Activated naive CD4-positive, alpha-beta T cell (primary cell): ENCODE measurements around the gene ARID1B.
"Not testable (repeated sequence)": the region's sequence is repeated elsewhere in the genome, so short reads cannot be mapped to it uniquely, and the experiment has no call there.

Source experiments
- DNase-seq, 4 experiments: peaks; one replicate each; lab custom pipeline; 2025; lab: John Stamatoyannopoulos, UW

The ARID1B gene

DNA sequence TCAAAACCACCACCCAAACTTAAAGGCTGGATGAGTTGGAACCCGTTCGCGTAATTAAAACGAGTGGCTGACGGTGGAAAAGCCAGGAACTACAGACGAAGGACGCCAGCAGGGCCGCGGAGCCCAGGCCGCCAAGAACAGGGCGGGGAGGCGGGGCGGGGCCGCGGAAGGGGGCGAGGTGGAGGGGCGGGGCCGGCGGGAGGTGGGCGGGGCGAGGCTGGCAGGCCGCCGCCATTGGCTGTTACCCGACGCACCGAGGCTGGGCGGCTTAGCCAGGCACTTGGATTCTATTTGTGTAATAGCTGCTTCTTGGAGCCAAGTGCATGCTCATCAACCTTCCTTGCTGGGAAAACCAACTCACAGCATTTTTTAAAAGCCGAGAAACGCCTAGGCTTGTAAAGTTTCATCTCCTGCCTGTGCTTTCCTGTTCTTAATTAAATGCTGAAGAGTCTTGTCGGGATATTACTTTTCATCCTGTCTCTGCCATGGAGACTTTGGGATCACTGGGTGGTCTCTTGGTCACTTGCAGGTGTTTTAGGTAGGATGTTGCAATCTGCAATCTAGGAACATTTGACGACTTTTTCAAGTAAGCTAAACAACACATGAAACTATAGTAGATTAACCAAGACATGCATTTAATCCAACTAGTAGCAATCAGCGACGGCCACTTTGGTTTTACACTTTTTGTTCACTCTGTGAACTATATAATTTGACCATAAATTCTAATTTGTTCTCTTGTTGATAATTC is 245.0 kb downstream of the ARID1B start:
- DNase-seq: peak; percentile 58 to 87 (median 77)

DNA sequence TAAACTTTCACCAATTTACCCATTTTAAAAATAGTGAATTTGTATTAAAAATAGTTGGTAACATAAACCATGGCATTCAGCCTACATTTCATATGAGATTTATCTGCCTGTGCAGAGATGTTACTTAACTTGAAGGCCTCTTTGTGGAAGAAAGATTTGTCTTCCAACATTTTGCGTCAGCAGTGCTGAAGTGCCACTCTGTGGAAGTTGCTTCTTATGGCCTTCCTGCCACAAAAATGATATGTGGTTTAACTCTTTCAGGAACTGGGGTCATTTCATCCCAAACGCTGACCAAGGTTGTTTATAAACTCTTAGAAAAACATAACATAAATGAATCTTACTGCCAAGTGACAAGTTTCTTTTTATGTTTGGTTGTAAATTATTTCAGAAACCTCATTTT is 246.8 kb downstream of the ARID1B start:
- DNase-seq: no peak

GRCh38 chr6:157024745-157025144 is 247.6 kb downstream of the ARID1B start:
- DNase-seq: no peak

DNA sequence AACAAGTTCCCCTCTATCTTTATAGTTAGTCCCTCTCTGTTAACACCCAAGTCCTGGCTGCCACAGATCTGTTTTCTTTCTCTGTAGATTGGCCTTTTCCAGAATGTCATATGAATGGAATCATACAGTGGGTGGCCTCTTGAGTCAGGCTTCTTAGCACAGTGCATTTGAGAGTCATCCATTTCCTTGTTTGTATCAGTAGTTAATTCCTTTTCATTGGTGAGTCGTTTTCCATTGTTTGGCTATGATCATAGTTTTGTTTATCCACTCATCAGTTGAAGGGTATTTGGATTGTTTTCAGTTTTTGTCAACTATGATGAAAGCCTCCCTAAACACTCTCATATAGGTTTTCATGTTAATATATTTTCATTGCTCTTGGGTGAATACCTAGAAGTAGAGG is 248.3 kb downstream of the ARID1B start:
- no peak for DNase-seq

GRCh38 chr6:157029980-157030690 is 253.0 kb downstream of the ARID1B start:
- no peak for DNase-seq

DNA sequence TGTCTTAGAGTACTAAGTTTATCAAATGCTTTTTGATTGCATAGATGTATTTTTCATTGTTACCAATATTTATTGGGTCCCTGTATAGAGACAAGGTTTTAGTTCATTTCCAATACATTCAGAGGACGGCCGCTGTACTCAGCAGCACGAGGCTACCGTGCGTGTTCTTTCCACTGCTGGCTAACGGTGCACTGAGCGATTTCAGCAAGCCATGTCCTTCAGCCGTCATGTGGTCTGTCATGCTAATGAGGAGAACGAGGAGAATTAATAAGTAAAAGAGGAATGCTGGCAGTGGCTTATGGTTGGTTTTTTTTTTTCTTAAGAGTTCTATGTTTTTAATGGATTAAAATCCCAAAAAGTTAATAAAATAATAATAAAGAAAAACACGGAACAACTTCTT is 253.6 kb downstream of the ARID1B start:
- no peak for DNase-seq

GRCh38 chr6:157032923-157033322 is 255.7 kb downstream of the ARID1B start:
- no peak for DNase-seq

DNA sequence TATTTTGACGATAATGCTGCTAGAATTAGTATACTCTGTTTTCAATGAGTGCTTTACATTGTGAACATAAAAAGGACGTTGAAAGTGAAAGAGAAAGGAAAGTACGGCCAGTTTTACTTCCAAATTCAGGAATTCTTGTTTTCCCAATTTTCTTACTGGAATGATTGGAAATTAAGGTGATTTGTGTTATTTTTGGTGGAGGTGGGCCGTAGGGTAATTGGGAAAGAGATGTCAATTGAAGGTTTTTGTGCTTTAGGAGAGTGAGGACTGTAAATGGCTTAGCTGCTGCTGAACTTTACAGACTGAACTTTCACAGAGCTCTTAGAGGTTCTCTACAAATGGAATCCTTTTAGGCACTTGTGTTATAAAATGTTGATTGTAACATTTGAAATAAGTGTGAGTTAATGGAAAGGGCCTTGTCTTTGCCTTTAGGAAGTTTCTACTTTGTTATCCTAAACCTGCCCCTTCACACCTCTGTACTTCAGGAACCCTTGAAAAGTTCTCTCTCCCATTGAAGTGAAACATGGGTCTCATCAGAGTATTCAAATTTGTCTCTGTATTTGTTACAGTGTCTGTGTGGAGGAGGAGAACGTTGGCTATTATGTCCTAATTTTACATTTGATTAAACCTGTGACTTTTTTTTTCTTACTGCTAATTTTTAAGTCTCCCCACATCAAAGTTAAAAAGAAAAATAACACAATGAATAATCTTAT is 256.4 kb downstream of the ARID1B start:
- no peak for DNase-seq

DNA sequence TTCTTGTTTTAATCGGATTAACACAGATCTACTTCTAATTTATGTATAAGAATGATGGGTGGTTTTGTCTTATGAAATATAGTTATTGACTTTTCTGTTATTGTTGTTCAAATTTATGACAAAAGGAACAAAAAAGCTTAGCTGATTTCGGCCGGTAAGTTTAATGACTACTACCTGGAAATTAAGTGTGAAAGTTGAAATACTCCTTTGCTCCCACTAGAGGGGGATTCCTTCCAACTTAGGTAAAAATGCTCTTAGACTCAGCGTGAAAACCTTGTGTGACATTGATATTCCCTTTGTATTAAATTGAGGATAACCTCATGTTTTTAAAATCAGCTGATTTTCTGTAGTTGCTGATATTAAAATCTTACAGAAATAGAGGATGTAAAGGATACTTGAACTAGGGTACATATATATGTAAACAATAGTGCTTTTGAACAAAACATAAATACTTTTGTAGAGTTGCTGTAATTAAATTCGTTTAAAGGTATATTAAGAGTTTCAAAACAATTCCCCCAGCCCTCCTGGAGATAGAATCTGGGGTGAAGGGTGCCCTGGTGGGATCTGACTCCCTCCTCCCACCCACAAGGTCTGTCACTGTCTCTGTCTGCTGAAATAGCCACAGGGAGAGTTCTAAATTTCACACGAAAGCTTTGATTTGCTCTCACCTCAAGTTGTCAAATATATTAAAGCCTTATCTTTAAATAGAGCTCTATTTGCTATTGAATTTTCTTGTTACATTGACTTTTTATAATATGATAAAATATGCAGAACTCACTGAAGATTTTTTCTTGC is 257.5 kb downstream of the ARID1B start:
- DNase-seq: no peak

- DNase-seq: no peak
Observed at GRCh38 chr6:157035546-157035945, 258.4 kb downstream of the ARID1B start.

DNA sequence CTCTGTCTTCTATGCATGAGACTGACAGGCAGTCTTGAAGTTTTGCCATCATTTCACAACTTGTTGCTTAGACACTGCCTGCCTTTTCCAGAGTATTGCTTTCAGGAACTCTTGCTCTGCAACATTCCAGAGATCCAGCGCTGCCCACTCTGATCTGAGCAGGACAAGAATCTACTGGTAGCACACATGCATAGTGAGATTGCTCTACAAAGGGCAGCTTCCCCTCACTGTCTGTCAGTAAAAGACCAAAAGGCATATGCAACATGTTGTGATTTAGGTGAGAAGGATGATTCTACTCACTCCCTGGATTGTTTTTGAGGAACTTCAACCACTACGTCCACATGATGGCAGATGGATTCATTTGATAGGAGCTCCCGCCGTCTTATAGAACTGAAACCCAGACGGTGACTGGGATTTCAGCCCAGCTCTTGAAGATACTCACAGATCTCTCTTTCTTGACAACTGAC is 259.1 kb downstream of the ARID1B start:
- DNase-seq: no peak

GRCh38 chr6:157037165-157037564 is 260.0 kb downstream of the ARID1B start:
- DNase-seq: no peak

DNA sequence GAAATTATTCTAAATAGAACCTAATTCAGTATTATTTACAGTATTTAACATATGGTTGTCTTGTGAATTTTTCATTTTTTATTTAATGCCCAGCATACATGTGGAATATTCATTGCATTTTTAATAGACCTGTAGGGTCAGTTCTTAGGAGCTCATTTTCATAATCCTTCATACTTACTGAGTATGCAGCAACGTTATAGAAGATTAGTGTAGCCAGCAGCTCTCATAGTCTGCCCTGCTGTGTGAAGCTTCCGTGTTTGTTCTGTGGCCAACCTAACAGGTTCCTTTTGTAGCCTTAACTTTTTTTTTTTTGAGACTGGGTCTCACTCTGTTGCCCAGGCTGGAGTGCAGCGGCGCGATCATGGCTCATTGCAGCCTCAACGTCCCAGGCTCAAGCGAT is 261.4 kb downstream of the ARID1B start:
- no peak for DNase-seq

- not testable (repeated sequence) for DNase-seq
Observed at GRCh38 chr6:157039639-157040038, 262.5 kb downstream of the ARID1B start.

DNA sequence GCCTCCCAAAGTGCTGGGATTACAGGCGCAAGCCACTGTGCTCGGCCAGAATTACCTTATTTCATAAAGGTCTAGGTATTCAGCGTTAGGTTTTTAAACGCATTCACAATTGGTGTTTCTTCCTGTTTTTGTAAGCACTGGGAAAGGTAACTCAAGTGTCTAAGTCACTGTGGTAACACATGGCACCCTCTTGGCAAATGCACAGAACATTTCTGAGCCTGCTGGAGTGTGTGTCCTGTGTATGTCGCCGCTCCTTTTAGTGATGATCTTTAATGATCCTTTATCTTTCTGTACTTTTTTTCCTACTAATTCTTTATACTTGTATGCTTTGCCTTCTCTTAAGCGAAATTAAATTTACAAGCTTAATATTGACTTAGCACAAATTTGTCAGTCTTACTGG is 263.0 kb downstream of the ARID1B start:
- no peak for DNase-seq

GRCh38 chr6:157045831-157046454 is 268.8 kb downstream of the ARID1B start:
- DNase-seq: no peak

DNA sequence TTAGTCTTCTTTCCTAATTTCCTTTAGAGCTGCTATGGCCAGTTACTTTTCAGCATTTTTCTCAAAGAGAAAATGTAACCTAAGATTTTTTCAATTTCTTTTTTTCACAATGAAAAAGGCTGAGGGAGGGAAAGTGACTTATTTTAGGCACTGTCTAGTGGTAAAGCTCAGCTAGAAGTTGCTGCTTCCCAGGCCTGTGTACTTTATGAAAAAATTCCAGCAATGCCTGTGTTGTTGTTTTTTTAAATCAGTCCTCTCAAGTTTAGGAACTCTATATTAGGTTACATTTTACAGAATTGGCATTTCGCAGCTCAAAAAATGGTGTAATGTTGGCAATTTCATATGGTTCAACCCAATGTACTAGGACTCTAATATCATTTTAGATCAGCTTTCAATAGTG is 269.6 kb downstream of the ARID1B start:
- no peak for DNase-seq

- no peak for DNase-seq
Observed at GRCh38 chr6:157047328-157047727, 270.1 kb downstream of the ARID1B start.

GRCh38 chr6:157047951-157048350 is 270.8 kb downstream of the ARID1B start:
- DNase-seq: no peak

- DNase-seq: no peak
Observed at GRCh38 chr6:157049133-157049532, 272.0 kb downstream of the ARID1B start.

DNA sequence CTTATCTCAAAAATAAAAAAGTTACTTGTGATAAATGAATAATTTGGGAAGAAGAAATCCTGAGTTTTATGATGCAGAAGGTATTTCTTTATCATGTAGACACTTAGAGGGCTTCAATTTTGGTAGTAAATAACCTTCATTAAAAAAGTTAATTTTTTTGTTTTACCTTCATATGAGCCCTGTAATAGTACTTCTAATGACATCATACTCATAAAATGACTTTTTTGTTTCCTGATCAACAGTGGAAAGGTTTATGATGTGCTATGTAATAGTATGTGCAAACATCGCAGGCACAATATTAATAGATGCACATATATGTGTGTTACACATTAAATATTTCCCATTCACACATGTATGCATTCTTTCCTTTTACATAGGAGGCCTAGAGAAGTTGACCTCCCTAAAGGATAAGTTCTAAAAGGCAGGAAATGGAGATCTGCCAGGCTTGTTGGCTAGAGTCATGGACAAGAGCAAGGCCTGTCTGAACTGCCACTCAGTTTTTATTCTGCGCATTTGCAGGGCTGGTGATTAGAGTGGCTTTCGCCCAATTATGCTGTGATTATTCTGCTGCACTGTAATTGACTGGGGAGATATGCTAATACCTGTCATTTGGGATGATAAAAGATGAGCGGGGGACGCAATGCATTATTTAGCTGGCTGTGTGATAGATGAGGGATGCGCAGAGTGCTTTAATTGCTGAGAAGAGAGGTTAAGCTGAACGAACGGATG is 273.5 kb downstream of the ARID1B start:
- no peak for DNase-seq
